K562 (cell line): Measurements from ENCODE around the gene PHF10. TPM values are rescaled to one million over a fixed set of nuclear protein-coding genes. Genes with fewer than 3 reads are reported as not detected.

ENCODE experiments used
- ATAC-seq: fragments of 200-7000 bp; cut with Tn5 transposase; 3 replicates; pipeline ENCODE4 v1.9.1; 2020; ENCODE audit warnings: moderate library complexity
- BruUV-seq: library from RNA; stranded (reverse); fragments of 400-500 nt; replicated peaks from 2 replicates; lab custom pipeline; 2021; lab: Mats Ljungman, UMichigan
- CTCF ChIA-PET: fragments of 300-600 bp; formaldehyde crosslinking; extraction: SDS; loops from one replicate; lab custom pipeline; 2021; ENCODE audit warnings: low intra/inter-chr PET ratio; lab: Yijun Ruan, JAX
- POLR2A ChIA-PET: fragments of 300-600, 350-650 bp; sonication (Branson Sonifier 250); formaldehyde crosslinking; extraction: SDS; loops from one replicate; lab custom pipeline; 2021; ENCODE audit warnings: antibody characterized with exemption, inconsistent platforms; lab: Yijun Ruan, JAX
- DNase-seq, 4 experiments: peaks; one replicate each; pipeline versions ENCODE4 v3.0.0 to v3.0.0-alpha.2; 2011 to 2018; ENCODE audit warnings: low spot score in 3 of 4, mixed read lengths in 3 of 4; ENCODE audit errors: extremely low read depth in 1 of 4
- FAIRE-seq: peaks from 2 replicates; lab custom pipeline; 2011; peaks lifted over from hg19 to GRCh38; lab: Jason Lieb, UNC
- H2AFZ ChIP-seq: 2 replicates; pipeline ENCODE4 v1.6.0; 2011; ENCODE audit warnings: low read depth, low read length, control low read depth, inconsistent platforms
- H3K27ac ChIP-seq: fragments of 200-600 bp; 3 replicates; pipeline ENCODE4 v1.8.0; 2011; ENCODE audit warnings: low read depth, mild to moderate bottlenecking, control low read depth, inconsistent platforms, low read length, moderate library complexity, mixed read lengths; ENCODE audit errors: extremely low read depth
- H3K27me3 ChIP-seq, 2 experiments: fragments of 300-600 bp in 1 of 2; 2 replicates in 1 of 2; 3 replicates in 1 of 2; pipeline versions ENCODE4 v1.6.0 to v1.8.0; 2011; ENCODE audit warnings: inconsistent platforms in 2 of 2, low read length in 2 of 2, mild to moderate bottlenecking in 1 of 2, mixed read lengths in 1 of 2, moderate library complexity in 1 of 2; ENCODE audit not compliant: control insufficient read depth in 2 of 2, insufficient read depth in 2 of 2
- H3K36me3 ChIP-seq: fragments of 300-600 bp; 3 replicates; pipeline ENCODE4 v1.8.0; 2011; ENCODE audit warnings: mild to moderate bottlenecking, low read length, inconsistent platforms; ENCODE audit not compliant: control insufficient read depth, insufficient read depth
- H3K4me1 ChIP-seq, 2 experiments: fragments of 200-600 bp in 1 of 2; replicated peaks in 1 of 2; 2 replicates in 1 of 2; 3 replicates in 1 of 2; pipeline versions ENCODE4 v1.5.1 to v1.8.0; 2011; ENCODE audit warnings: inconsistent platforms in 2 of 2, low read length in 2 of 2, mild to moderate bottlenecking in 1 of 2, mixed read lengths in 1 of 2, moderate library complexity in 1 of 2; ENCODE audit not compliant: control insufficient read depth in 2 of 2, insufficient read depth in 2 of 2
- H3K4me2 ChIP-seq: 2 replicates; pipeline ENCODE4 v1.6.1; 2011; ENCODE audit warnings: low read length, control low read depth, inconsistent platforms, mixed read lengths; ENCODE audit not compliant: insufficient read depth
- H3K4me3 ChIP-seq: fragments of 200-600 bp; sonication (generic), shearing (Covaris generic); 2 replicates; pipeline ENCODE4 v1.5.1; 2016; ENCODE audit warnings: control low read depth, inconsistent platforms
- H3K79me2 ChIP-seq: fragments of 200-600 bp; 3 replicates; pipeline ENCODE4 v1.8.0; 2011; ENCODE audit warnings: low read length, inconsistent platforms; ENCODE audit not compliant: control insufficient read depth, insufficient read depth
- H3K9ac ChIP-seq, 2 experiments: 2 replicates each; pipeline versions ENCODE4 v1.6.0 to v1.6.1; 2011; ENCODE audit warnings: low read depth in 2 of 2, low read length in 2 of 2, control low read depth in 1 of 2, inconsistent platforms in 1 of 2, mild to moderate bottlenecking in 1 of 2, mixed read lengths in 1 of 2; ENCODE audit not compliant: insufficient read depth in 1 of 2
- H3K9me1 ChIP-seq: one replicate; pipeline ENCODE4 v1.6.0; 2011; ENCODE audit warnings: inconsistent platforms, mild to moderate bottlenecking, low read length, moderate library complexity; ENCODE audit not compliant: control insufficient read depth, insufficient read depth
- H3K9me3 ChIP-seq: replicated peaks from 2 replicates; pipeline ENCODE4 v1.5.1; 2011; ENCODE audit warnings: low read depth, low read length, inconsistent platforms; ENCODE audit not compliant: control insufficient read depth, insufficient read depth
- H4K20me1 ChIP-seq: replicated peaks from 2 replicates; pipeline ENCODE4 v1.6.1; 2011; ENCODE audit warnings: low read length, inconsistent platforms, mixed read lengths; ENCODE audit not compliant: control insufficient read depth, insufficient read depth
- ARID3B ChIP-seq: fragments of 250-450 bp; sonication (Bioruptor Pico); IDR thresholded peaks from 2 replicates; pipeline ENCODE4 v1.4.0; 2020; ENCODE audit warnings: borderline replicate concordance
- HINFP ChIP-seq: fragments of 450-650 bp; conservative IDR thresholded peaks from 2 replicates; pipeline ENCODE4 v1.6.1; 2016; ENCODE audit warnings: missing genetic modification characterization, low read depth, mild to moderate bottlenecking, control low read depth, missing compliant biosample characterization
- RAD51 ChIP-seq: fragments of 450-650 bp; IDR thresholded peaks from 2 replicates; pipeline ENCODE4 v1.7.1; 2016; ENCODE audit warnings: low read depth, mild to moderate bottlenecking, borderline replicate concordance
- RBM14 ChIP-seq: fragments of 200-400 bp; formaldehyde crosslinking; IDR thresholded peaks from 2 replicates; pipeline ENCODE4 v1.6.1; 2018; ENCODE audit warnings: low read depth, mild to moderate bottlenecking, low read length, moderate library complexity, borderline replicate concordance; ENCODE audit not compliant: insufficient read depth
- TRIM28 ChIP-seq: fragments of 450-650 bp; IDR thresholded peaks from 2 replicates; pipeline ENCODE4 v1.6.1; 2017
- WGBS: fragments of 100-300 bp; shearing (Covaris generic); methylation state at CpG from one replicate; pipeline ENCODE4 v1.1.6; 2016; ENCODE audit warnings: low coverage, mixed read lengths; ENCODE audit not compliant: insufficient coverage; ENCODE audit errors: missing lambda C conversion rate; 5-methylcytosine and 5-hydroxymethylcytosine counted together
- in situ Hi-C: fragments of 300-500 bp; cut with MboI; formaldehyde crosslinking; loops from 4 replicates; pipeline ENCODE4 v1.15.0; 2018; ENCODE audit warnings: inconsistent platforms, mixed read lengths
- intact Hi-C: fragments of 100-400 bp; cut with micrococcal nuclease; formaldehyde crosslinking; loops from 2 replicates; pipeline ENCODE4 v1.14.2; 2022
- polyA plus RNA-seq, 8 experiments: library from polyadenylated mRNA; depleted of rRNA in 4 of 8; stranded (reverse) in 5 of 8; unstranded in 3 of 8; fragments of >200 nt; fragmentation: Nextera tagmentation in 2 of 8; fragmentation: Illumina TruSeq in 1 of 8; extraction: Ambion mirVana in 2 of 8; extraction: Trizol in 1 of 8; gene quantifications; 2 replicates each; pipeline versions ENCODE4 v1.2.1 to v1.2.3, GENCODE V29; 2011 to 2014; ENCODE audit warnings: inconsistent platforms in 1 of 8, missing spikeins in 1 of 8
- total RNA-seq, 7 experiments: library from RNA; depleted of rRNA in 6 of 7; stranded (reverse); fragments of >200 nt in 6 of 7; fragmentation: Illumina TruSeq in 2 of 7; extraction: Trizol in 2 of 7; gene quantifications; 2 replicates each; pipeline versions ENCODE4 v1.2.1 to v1.2.3, GENCODE V29; 2011 to 2021; ENCODE audit warnings: low replicate concordance in 1 of 7

PHF10 gene
- total and polyA plus RNA-seq, 9 of the 15 experiments (the other 6 are each of a cell fraction or from before 2014, with no cell fraction given) = 23.9 to 88.9 (median 46.0) TPM

- Histone ChIP-seq H2AFZ (no peak overlapping the region), H3K9me1 (no peaks in the 10 kb centered on the region), H3K4me1 (no peaks in the 10 kb centered on the region; a peak in 1 of 5 replicates), H3K36me3 (peaks cover 78% of the 10 kb centered on the region), H3K4me3 (no peak overlapping the region), H3K9me3 (no peaks in the 10 kb centered on the region), H3K79me2 (no peaks in the 10 kb centered on the region), H3K27me3 (no peaks in the 10 kb centered on the region), H3K27ac (no peak overlapping the region), H3K9ac (no peak overlapping the region), H4K20me1 (no peaks in the 10 kb centered on the region), H3K4me2 (no peak overlapping the region)
- 88% methylated on average over 15 of the region's 15 CpGs for WGBS
- no peak for TF ChIP-seq RBM14
- no peak for TF ChIP-seq TRIM28
- no peak for TF ChIP-seq RAD51
- TF ChIP-seq ARID3B = no peak
- TF ChIP-seq HINFP (tag) = no peak
- DNase-seq (no peak), ATAC-seq (no peak), FAIRE-seq (no peak)
- POLR2A ChIA-PET = interaction anchor here (0.7 to 2.0 kb wide), 2 partner anchors 10 to 247 kb away, joined by 3 to 7 read pairs; no protein-coding TSS in a partner anchor
- no TSS peak for BruUV-seq
- intact Hi-C loops (no loop called here), in situ Hi-C loops (no loop called here)
- CTCF ChIA-PET = no interaction called here
Measured at GRCh38 chr6:169668203-169668847, 56.0 kb downstream of the PHF10 start.
